Endometrium (tissue), 2 donors: ENCODE results near the gene CLCNKA.
"Not testable (repeated sequence)": the region's sequence is repeated elsewhere in the genome, so short reads cannot be mapped to it uniquely, and the experiment has no call there.

Experiments
- FAIRE-seq: peaks from 2 replicates; lab custom pipeline; 2012; peaks lifted over from hg19 to GRCh38; lab: Jason Lieb, UNC
- donor health status: control.
- donor health status: control.

Gene CLCNKA

DNA sequence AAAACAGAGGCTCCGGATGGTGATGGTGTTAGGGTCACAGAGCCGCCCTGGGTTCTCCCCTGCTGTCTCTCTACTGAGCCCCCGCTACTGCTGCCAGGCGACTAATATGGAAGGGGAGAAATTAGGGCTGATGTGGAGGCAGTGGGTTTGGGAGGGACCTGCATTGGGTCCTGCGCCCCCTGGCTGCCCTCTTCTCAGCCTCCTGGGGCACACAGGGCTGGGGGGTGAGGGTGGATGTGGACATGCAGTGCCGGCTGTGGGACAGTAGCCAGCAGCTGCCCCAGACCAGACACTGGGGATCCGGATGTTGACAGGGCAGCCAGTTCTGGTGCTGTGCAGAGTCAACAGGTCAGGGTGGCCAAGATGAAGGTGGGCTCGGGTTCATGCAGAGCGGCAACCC, 20.3 kb downstream of the CLCNKA start:
- FAIRE-seq, result no peak

GRCh38 chr1:16042654-16043053, 20.8 kb downstream of the CLCNKA start:
- not testable (repeated sequence) for FAIRE-seq

GRCh38 chr1:16043521-16043920, 21.7 kb downstream of the CLCNKA start, which contains the start of gene CLCNKB:
Gene CLCNKB (plus strand): TSS chr1:16043782. CDS start chr1:16044493, 711 bp downstream.
- no peak for FAIRE-seq

DNA sequence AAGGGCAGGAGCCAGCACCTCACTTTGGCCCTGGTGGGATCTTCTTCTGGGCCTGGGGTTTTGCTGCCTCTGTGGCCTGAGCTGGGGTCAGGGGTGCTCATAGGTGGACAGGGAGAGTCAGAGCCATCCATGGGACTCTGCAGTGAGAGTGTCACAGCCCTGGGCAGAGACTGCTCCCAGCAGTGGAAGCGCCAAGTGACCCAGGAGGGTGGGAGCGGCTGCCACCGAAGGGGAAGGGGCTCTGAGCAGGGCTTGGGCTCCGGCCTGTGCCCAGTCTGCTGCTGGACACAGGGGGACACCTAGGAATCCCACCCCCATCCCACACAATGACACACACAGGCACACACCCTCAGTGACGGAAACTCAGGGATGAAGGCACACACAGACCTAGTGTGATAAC, 22.1 kb downstream of the CLCNKA start:
- FAIRE-seq, result no peak

- no peak for FAIRE-seq
Measured at GRCh38 chr1:16046842-16047241, 25.0 kb downstream of the CLCNKA start.

DNA sequence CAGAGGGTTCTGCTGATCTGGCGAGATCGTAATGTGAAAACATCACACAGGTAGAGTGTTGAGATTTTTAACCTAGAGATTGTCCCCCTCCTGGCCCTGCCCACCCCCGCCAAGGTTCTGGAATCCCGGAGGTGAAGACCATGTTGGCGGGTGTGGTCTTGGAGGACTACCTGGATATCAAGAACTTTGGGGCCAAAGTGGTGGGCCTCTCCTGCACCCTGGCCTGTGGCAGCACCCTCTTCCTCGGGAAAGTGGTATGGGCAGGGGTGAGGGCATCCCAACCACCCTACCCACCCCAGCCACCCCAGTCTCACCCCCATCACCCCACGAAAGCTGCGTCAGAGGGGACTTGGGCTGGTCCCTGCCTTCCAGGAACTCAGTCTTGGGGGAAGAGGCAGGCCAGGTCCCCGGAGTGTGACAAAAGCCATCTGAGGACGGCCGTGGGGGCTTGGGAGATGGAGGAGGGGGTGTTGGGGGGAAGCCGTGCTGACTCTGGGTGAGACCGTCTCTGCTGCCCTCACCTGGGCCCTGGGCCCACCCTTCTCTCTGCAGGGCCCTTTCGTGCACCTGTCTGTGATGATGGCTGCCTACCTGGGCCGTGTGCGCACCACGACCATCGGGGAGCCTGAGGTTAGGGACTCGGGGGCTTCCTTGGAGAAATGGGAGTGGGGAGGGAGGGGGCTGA, 26.1 kb downstream of the CLCNKA start:
- FAIRE-seq, result no peak

GRCh38 chr1:16048573-16049189, 26.8 kb downstream of the CLCNKA start:
- no peak for FAIRE-seq

DNA sequence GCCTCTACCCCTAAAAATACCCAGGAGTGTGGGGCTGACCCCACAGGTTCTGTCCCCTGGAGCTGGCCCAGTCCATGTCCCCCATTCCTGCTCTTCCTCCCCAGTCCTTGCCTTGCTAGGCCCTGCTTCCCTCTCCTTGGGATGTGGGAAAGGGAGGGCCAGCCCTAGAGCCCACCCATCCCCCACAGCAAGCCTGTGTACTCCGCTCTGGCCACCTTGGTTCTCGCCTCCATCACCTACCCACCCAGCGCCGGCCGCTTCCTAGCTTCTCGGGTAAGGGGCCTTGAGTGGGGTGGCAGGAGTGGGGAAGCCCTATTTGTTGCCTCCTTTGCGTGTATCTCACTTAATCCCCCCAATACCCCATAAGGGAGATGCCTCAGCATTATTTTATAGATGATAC, 28.5 kb downstream of the CLCNKA start:
- FAIRE-seq, result no peak

DNA sequence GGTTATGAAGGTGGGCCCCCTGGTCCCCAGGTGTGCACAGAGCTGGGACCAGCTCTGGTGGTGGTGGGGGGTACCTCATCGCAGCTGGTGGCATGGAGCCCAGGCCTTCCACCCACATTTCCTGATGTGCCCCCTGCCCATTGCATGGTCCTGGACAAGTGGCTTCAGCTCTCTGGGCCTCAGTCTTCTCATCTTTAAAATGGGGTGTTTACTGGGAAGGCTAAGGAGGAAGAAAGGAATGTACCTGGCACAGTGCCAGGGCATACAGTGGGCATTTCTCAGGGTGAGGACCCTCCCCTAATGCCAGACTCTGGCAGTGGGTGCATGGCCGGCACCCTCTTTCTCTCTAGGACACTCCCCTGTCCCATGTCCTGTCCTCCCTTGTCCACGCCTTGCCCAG, 29.2 kb downstream of the CLCNKA start:
- no peak for FAIRE-seq

GRCh38 chr1:16051949-16052348, 30.1 kb downstream of the CLCNKA start:
- FAIRE-seq, result not testable (repeated sequence)

DNA sequence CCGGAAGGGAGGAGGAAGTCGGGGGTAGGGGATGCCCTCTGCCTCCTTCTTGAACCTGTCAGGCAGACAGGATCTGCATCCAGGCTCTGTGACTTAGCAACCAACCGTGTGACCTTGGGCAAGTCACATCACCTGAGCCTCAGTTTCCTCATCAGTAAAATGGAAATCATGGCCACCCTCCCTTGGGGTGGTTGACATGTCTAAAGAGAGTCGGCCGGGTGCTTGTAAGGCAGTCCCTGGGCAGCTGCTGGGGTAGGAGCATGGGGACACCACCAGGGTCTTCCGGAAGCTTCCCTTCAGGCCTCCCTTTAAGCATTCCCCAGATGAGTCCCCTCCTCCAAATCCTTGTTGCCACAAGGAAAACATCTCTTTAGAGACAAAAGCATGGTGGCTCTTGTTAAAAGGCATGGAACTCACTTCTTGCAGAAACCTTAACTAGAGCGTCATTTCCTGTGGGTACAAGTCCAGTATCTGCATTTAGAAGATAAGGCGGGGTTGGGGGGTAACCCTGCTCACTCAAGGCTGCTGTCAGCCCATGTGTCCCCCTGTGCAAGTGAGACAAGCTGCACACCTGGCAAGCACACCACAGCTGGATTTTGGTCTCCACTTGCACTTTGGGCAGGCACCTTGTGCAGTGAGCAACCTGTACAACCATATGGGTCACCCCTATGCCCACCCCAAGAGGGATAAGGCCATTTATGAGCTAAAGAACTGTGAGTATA, 32.1 kb downstream of the CLCNKA start:
- no peak for FAIRE-seq

- no peak for FAIRE-seq
Measured at GRCh38 chr1:16054598-16055540, 33.0 kb downstream of the CLCNKA start.

- FAIRE-seq, result no peak
Measured at GRCh38 chr1:16055613-16056520, 34.0 kb downstream of the CLCNKA start.

GRCh38 chr1:16056521-16056912, 34.7 kb downstream of the CLCNKA start:
- FAIRE-seq, result not testable (repeated sequence)

DNA sequence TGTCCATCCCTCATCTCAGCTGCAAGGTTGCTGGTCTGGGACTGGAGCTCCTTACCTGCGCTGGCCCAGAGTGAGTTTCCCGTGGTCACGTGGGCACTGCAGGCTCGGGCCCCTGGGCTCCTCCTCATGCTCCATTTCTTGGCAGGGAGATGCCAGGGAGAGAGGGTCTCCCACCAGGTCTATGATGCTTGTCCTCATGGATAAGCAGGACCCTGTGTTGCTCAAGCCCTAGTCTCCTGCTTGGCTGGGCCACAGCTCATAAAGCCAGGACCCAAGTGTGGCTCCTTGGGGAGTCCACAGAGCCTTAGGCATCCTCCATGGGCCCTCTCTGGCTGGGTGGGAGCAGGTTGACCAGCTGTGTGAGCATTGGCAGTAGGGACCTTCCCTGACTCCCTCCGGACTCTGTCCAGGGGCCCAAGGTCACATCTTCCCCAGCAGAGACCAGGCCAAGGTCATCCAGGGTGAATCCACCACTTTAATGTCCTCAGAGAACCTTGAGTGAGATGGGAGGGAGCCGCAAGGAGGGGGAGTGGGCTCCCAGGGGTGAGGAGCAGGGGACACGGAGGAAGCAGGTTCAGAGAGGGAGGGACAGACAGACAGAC, 35.6 kb downstream of the CLCNKA start:
- FAIRE-seq, result not testable (repeated sequence)

DNA sequence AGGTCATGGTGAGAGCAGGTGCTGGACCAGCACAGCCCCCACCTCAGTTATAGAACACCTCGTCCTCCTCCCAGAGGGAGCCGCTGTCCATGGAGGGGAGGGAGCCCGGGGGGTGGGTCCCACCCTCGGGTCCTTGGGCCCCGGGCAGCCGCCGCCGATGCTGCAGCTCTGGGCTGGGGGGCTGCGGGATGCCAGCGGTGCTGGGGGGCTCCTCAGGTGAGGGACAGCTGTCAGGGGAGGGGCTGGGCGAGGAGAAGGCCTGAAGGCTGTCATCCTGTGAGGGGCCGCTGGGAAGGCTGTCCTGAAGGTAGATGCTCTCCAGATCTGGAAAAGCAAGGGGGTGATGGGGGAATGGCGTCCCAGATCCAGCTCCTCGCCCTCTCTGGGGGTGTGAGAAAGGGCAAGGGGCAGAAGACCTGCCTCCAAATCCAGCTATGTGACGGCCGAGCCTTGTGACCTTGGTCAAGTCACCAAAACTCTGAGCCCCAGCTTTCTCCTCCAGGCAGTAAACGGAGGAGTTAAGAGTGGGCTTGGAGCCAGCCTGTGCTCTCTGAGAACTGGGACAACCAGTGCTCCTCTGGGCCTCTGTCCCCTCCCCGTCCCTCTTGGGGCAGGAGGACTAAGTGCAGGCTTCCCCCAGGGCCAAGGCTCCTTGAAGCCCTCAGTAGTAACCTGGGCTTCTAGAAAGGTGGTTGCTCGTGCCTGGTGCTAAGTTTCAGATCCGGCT, 36.7 kb downstream of the CLCNKA start:
- FAIRE-seq, result not testable (repeated sequence)

GRCh38 chr1:16061266-16061665, 39.4 kb downstream of the CLCNKA start:
- no peak for FAIRE-seq

DNA sequence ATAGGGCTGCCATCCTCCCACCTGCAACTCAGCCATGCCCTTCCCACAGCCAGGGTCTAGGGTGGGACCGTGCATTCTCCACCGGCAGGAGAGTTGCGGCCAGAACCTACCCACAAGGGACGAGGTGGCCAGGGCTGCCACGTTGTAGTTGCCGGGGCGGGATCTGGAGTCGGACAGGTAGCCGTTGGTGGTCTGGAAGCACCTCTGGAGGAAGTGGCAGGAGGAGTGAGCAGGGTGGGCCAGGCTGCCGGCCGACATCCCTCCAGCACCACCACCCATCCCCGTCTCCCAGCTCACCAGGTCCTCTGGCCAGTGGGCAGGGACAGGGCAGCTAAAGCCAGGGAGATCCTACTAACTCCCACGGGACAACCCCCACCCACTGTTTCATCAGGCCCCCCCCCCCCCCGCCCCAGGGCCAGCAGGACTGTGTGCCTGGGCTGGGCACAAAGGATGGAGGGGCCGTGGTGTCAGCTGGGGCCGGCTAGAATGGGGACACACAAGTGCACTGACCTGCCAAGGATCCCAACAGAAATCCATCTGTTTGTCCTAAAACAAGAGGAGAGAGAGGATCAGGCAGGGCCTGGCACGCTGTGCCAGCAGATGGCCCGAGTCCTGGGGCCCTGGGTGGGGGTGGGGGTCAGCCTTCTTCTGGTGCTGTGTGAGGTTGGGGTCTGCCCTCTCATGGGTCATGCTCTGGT, 40.3 kb downstream of the CLCNKA start:
- FAIRE-seq, result not testable (repeated sequence)

DNA sequence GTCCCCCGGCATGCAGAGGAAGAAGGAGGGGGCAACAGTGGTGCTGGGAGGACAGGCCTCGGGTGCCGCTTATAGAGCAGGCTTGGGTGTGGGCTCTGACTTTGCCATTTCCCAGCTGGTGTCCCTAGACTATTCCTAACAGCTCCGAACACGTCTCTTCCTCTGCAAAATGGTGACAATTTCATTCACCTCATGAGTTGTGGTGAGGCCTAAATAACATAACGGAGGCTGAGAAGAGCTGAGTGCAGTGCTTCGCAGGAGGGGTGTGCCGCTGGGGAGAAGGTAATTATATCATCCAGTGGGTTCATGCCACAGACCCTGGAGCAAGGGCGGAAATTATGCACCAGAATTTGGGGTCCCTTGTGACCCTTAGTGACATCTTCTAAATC, 40.8 kb downstream of the CLCNKA start:
- FAIRE-seq, result not testable (repeated sequence)
